ENCODE data around the gene RARA.
A peak's percentile ranks its signal among the peaks of the same experiment; 100 is the strongest.
"Not testable (repeated sequence)": the region's sequence is repeated elsewhere in the genome, so short reads cannot be mapped to it uniquely, and the experiment has no call there.

Gene RARA

DNA sequence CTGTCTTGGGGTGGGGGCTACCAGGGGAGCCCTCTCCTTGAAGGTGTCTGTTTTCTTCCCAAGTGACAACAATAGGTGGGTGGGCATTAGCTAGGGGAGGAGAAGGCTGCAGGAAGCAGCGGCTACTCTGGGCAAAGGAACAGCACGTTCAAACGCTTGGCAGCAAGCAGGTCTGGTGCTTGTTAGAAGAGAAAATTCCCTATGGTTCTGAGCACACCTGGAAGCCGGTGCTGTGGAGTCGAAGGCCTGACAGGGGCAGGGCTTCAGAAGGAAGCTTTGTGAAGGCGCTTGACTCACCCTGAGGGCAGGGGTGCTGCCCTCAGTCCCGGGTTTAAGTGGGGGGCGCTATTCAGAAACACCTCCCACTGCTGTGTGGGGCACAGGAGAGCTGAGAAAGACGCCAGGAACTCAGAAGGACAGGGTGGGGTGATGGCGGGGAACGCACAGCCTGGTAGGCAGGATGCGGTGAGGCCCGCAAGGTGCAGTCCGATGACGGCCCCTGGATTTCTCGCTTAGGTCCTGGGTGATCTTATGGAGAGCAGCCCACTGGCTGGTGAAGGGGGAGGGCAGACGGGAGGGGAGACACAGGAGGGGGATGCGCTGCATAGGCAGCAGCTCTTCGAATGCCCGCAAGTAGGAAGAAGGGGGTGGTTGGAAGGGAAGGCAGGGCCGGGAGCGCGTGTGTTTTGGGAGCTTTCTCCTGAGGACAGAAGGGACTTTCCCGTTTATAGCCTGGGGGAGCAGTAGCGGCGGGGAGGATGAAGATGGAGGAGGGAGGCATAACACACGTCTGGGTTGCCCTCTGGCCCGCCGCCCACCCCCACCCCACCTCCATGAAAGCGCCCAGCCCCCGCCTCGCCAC lies 52.3 kb downstream of the RARA start:
- DNase-seq, result no peak

DNA sequence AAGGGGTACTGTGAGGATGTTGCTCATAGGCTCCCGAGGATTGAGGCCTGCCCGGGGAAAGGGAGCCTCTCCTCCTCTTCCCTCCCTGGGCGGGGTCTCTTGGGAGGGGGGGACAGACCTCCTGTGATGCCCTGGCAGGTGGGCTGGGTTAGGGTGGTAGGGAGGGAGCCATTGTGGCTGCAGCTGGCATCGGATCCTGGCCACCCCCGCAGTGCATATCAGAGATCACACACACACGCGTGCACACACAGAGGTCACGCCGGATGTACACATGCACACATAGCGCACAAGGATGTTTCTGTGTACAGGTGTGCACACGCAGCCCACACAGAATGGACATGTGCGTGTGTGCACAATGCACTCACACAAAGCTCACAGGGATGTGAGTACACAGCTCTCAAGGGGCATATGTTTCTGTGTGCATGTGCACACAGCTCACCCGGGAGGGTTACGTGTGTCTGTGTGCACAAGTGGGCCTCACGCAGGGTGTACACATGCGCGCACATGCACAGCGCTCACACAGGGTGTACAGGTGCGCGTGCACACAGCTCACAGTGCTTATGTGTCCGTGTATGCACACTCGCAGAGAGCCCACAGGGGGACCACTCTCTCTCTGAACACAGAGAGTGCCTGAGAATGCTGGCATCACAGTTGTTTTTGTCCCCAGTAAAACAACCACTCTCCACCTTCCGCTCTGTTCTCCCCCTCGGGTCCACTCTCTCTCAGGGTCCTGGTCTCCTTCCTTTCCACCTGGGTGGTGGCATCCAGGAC lies 53.1 kb downstream of the RARA start:
- no peak for DNase-seq

DNA sequence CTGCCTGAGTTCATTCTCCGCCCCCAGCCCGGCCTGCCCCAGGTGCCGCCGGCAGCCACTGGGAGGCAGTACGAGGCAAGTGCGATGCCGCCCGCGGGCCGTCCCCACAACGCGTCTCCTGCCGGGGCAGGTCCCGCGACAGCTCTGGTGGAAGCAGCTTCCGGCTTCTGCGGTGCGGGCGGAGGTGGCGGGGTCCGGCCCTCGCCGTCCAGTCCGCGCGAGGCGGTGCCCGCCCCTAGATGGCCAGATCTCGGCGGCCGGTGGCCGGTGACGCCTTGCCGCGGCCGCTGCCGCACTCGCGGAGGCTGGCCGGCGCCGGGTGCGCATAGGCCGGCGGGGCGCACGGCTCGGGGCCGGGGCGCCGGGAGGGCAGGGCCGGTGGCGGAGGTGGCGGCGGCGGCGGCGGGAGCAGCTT lies 53.7 kb downstream of the RARA start:
- DNase-seq, result peak; percentile 20

DNA sequence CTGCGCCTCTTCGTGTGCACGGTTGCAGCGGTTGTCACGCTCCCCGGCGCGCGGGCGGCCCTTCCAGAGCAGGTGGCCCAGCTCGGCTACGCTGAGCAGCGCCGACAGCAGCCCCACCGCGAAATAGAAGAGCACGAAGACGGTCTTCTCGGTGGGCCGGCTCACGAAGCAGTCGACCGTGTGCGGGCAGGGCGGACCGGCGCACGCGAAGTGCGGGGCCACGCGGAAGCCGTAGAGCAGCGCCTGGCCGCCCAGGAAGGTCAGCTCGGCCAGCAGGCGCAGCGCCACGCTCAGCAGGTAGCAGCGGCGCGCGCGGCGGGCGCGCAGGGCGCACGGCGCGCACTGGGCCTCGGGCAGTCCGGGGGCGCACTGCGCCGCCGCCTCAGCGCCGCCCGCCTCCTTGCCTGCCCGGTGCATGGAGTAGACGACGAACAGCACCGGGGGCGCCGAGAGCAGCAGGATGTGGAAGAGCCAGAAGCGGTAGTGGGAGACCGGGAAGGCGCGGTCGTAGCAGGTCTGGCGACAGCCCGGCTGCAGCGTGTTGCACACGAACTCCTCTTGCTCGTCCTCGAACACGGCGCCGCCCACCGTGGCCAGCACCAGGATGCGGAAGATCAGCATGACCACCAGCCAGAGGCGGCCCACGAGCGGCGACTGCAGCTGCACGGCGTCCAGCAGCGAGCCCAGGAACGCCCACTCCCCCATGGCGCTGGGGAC lies 54.3 kb downstream of the RARA start:
- no peak for DNase-seq

DNA sequence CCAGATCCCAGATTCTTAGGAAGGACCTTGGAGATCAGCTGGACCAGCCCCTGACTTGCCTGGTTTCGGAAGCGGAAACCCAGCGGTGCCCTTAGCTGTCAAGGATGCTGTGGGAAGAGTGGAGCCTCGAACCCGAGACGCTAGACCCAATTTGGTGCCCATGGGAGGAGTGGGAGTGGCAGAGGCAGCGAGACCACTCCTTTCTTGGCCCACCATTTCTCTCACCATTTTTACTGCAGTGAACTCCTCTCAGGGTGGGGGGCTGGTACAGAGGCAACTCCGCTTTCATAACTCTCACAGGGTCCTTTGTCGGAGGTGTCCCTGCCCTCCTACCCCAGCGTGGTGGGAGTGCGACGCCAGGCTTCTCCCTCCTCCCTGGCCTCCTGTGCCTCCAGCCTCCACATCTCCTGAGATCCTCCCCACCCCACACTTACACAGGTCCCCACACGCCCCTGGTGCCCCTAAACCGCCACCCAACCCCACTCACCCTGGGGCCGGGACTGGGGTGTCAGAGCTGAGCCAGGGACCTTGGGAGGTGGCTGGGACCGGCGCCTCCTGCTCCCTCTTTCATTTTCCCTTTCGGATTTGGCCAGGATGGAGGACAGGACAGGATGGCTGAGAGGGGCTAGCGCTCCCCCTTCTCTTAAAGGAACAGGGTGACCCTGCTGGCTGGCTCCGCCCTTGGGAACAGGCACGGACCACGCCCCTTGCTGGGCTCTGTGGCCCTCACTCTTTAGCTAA lies 55.3 kb downstream of the RARA start, which contains the start of gene GJD3:
GJD3 (minus strand) TSS at position 617 of the 741 bp plus-strand sequence. CDS start 922 bp downstream, outside the sequence.
- DNase-seq, result no peak

DNA sequence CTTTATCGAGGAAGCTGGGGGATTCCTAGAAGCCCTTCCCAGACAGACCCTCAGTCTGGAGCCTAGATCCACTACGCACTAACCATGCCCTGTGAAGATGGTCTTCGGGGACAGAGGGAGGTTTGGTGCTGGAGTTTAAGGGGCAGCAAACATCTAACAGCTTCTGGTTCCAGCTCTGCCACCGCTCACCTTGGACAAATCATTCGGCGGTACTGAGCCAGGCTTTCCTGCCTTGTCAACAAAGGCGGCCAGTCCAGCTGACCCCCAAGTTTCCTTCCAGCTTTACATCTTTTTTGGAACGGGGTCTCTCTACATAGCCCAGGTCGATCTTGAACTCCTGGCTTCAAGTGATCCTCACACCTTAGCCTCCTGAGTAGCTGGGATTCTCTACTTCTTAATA lies 55.9 kb downstream of the RARA start:
- DNase-seq, result no peak

DNA sequence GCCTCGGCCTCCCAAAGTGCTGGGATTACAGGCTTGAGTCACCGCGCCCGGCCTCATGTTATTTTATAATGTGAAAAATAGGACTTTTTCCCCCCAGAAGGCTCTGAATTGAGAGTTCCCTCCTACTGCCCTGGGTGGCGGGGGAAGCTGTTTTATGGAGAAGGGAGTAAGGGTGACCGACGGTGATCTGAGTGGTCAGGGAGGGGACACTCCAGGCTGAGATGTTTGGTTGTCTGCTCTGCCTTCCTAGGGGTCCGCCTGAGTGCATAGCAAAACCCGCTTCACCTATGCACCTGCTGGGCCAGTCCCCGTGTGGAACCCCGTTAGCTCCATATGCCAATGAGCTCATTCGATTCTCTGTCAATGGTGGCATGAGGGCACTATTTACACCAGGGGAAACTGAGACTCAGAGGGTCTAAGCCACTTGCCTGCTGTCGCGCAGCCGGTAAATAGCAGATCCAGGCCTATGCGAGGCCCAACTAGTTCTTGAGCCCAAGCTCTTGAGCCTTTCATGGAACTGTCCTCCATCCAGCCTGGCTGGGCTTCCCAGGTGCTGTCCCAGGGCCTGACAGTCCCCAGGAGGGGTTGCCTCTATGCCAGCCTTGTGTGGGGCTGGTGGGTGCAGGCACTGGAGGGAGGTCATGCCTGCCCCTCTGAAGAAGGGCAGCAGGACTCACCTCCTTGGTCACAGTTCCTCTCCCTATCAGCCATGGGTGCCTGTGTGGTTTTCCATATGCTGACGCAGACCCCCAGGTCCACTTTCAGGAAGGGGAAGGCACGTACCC lies 57.3 kb downstream of the RARA start:
- DNase-seq, result no peak

DNA sequence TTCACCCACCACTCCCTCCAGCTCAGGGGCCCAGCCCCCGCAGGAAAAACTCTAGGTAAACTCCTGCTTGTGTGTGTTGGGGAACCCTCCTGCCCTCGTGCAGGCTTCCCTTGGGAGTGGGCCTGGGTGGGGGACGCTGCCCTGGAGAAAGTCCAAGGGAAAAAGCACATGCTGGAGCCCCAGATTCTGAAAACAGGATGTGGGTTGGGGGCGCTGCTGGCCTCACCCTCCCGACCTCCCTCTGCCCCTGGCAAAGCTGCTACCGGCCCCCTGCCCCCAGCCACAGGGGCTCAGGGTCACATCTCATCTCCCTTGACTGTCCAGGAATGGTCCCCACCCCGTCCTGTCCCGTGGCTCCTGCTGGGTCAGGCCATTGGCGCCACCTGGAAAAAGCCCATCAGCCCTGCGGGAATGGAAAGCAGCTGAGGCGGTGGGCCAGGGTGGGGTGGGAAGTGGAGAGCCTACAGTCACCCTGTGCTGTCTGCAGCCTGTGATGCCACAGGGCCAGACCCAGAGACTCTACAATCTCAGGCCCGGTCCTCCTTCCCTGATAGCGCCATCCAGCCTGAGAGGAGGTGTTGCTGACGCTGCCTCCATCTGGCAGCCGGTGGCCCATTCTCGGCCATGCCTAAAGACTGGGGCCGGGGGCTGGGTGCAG lies 58.0 kb downstream of the RARA start:
- no peak for DNase-seq

DNA sequence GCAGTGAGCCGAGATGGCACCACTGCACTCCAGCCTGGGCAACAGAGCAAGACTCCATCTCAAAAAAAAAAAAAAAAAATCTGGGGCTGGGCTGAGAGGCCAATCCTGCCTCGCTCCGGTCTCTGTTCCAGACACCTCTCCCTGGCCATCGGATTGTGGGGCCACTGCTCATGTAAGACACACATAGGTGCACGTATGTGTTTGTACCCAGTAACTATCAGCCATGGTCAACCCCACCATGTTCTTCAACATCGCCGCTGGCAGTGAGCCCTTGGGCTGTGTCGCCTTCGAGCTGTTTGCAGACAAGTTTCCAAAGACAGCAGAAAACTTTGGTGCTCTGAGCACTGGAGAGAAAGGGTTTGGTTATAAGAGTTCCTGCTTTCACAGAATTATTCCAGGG lies 58.7 kb downstream of the RARA start:
- not testable (repeated sequence) for DNase-seq

DNA sequence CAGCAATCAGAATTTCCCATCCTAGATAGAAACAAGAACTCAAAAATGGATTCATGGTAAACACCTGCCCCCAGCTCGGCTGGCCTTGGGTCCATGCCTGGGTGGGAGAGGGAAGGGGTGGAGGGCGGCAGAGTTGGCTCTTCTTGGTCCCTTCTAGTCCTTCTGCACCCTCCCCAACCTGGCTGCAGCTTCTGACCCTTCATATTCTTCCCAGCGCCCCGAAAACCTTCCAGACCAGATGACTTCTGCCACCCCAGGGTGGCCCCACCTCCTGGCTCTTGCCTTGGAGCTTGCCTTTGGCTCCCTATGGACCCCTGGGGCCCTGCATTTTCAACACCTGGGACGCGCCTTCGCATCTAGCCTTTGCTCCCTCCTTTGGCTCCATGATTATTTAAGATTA lies 60.9 kb downstream of the RARA start:
- DNase-seq, result no peak

DNA sequence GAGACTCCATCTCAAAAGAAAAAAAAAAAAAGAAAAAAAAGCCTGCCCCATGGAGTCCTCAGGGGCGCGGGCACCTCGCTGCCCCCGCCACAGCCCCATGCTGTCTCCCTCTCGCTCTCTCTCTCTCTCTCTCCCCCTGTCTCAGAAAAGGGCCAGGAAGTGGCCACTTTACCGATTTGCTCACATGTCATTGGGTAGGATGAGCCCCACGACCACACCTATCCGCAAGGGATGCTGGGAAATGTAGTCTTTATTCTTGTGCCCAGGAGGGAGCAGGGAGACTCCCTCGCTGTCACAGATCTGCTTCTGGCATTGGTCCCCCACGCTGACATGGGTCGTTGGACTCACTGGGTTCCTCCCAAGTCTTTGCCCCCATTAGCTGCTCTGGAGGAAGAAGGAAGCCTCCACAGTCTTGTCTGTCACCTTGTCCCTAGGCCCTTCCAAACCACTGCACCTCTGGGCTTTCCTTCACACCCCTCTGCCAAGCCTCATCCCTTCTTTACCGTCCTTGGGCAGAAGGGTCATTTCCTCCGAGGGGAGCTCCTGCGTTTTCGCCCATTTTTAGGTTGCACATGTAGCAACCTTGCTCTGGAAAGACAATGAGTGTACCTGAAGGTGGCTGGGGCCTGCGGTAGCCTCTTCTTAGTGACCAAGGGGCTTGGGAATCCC lies 62.4 kb downstream of the RARA start:
- no peak for DNase-seq

DNA sequence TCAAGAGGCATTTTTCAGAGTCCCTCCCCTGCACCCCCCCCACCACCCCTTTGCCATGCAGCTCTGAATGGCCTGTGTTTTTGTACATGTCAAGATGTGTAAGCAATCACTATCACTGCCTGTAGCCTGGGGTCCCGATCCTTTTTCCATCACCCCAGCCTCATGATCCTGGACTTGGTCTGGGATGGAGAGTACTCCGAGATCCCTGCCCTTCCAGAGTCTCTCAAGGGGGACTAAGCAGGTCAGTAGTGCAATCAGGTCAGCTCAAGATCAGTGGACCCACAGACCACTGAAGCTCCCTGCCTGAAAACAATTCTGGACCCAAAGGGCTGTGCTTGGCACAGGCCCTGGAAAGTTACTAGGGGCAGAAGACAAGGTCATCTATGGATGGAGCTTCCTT lies 63.1 kb downstream of the RARA start:
- DNase-seq, result no peak

DNA sequence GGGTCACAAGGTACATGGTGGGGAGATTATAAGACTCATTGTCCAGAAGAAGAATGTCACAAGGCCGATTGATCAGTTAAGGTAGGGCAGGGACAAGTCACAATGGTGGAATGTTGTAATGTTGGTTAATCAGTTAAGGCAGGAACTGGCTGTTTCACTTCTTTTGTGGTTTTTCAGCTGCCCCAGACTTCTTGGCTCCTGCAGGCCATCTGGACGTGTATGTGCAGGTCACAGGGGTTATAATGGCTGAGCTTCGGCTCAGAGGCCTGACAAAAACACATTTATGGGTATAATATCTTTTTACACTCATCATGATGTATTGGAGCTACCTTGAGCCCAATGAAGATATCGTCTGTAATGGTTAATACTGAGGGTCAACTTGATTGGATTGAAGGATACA lies 63.7 kb downstream of the RARA start:
- not testable (repeated sequence) for DNase-seq

DNA sequence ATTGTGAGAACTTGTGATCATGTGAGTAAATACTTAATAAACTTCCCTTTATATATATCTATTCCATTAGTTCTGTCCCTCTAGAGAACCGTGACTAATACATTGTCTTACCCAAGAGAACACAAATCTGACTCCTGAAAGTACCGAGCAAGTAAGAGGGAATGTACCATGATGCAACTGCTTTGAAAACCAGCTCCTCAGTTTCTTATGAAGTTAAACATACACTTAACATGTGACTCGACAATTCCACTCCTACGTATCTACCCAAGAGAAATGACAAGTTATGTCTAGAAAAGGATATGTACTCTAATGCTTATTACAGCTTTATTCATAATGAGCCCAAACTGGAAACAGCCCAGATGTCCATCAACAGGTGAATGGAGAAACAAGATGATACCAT lies 64.3 kb downstream of the RARA start:
- DNase-seq, result no peak

DNA sequence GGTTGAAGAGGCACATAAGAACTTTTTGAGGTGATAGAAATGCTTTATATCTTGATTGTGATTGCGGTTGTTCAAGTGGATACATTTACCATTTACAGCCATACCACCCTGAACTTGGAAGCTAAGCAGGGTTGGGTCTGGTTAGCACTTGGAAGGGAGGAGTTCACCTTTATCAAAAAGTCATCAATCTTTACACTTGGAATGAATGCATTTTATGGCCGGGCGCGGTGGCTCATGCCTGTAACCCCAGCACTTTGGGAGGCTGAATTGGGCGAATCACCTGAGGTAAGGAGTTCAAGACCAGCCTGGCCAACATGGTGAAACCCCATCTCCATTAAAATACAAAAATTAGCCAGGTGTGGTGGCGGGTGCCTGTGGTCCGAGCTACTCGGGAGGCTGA lies 65.0 kb downstream of the RARA start:
- DNase-seq, result no peak

DNA sequence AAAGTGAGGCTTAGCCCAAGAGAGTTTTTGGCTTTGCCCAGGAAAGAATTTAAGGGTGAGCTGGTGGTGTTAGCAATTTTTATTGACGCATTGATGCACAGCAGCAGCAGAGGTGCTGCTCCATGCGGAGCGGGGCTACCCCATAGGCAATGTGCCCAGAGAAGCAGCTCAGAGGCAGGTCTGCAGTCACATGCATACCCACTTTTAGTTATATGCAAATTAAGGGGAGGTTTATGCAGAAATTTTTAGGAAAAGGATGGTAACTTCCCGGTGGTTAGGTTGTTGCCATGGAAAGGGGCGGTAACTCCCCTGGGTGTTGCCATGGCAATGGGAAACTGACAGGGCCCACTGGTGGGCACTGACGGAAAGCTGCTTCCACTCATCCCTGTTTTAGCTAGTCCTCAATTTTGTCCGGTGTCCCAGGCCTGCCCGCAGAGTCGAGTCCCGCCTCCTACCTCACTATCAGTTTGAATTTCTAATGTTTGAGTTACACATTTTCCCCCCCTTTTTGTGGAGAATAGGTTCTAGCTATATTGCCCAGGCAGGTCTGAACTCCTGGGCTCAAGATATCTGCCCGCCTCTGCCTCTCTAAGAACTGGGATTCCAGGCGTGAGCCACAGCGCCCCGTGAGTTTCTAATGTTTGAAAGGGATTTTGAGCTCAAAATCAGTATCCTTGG lies 66.0 kb downstream of the RARA start:
- no peak for DNase-seq

DNA sequence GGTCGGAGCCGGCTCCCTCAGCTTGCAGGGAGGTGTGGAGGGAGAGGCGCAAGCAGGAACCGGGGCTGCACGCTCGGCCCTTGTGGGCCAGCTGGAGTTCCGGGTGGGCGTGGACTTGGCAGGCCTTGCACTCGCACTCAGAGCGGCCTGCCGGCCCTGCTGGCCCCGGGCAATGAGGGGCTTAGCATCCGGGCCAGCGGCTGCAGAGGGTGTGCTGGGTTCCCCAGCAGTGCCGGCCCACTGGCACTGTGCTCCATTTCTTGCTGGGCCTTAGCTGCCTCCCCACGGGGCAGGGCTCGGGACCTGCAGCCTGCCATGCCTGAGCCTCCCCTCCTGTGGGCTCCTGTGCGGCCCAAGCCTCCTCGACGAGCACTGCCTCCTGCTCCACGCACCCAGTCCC lies 66.8 kb downstream of the RARA start:
- not testable (repeated sequence) for DNase-seq

DNA sequence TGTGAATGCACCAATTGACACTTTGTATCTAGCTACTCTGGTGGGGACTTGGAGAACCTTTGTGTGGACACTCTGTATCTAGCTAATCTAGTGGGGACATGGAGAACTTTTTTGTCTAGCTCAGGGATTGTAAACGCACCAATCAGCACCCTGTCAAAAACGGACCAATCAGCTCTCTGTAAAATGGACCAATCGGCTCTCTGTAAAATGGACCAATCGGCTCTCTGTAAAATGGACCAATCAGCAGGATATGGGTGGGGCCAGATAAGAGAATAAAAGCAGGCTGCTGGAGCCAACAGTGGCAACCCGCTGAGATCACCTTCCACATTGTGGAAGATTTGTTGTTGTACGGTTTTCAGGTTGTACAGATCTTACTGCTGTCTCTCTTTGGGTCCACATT lies 67.6 kb downstream of the RARA start:
- not testable (repeated sequence) for DNase-seq

DNA sequence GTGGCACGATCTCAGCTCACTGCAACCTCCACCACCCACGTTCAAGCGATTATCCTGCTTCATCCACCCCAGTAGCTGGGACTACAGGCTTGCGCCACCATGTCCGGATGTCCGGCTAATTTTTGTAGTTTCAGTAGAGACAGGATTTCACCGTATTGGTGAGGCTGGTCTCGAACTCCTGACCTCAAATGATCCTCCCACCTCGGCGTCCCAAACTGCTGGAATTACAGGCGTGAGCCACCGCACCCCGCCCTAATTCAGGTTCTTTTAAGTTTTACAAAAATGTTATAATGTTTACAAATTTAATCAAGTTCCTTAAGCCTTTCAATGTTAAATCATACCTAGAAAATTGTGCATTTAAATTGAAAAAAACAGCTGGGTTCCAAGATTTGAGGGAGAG lies 68.9 kb downstream of the RARA start:
- no peak for DNase-seq

DNA sequence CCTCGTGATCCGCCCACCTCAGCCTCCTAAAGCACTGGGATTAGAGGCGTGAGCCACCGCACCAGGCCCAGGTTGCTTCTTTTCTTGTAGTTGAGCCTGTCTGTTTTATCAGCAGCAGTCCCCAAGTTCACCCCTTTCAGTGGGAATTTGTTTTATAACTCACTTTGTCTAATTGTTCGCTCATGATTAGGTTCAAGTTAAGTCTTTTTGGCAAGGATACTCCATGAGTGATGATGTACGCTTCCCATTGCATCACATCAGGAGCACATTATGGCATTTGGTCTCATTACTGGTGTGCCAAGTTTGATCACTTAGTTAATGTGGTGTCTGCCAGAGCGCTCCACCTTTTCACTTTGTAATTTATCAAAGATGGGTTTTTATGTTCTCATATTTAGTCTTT lies 70.0 kb downstream of the RARA start:
- DNase-seq, result no peak
